GM18873 (cell line): Measurements from ENCODE around the gene TCF7.

Experiments used
- ATAC-seq: cut with Tn5 transposase; IDR thresholded peaks from one replicate; pipeline ENCODE4 v1.9.1; 2021; ENCODE audit warnings: mild to moderate bottlenecking, moderate library complexity, moderate number of reproducible peaks; ENCODE audit not compliant: unreplicated experiment, low FRiP score

Gene TCF7

GRCh38 chr5:134128648-134128995, 14.1 kb downstream of the TCF7 start:
- ATAC-seq = no peak

DNA sequence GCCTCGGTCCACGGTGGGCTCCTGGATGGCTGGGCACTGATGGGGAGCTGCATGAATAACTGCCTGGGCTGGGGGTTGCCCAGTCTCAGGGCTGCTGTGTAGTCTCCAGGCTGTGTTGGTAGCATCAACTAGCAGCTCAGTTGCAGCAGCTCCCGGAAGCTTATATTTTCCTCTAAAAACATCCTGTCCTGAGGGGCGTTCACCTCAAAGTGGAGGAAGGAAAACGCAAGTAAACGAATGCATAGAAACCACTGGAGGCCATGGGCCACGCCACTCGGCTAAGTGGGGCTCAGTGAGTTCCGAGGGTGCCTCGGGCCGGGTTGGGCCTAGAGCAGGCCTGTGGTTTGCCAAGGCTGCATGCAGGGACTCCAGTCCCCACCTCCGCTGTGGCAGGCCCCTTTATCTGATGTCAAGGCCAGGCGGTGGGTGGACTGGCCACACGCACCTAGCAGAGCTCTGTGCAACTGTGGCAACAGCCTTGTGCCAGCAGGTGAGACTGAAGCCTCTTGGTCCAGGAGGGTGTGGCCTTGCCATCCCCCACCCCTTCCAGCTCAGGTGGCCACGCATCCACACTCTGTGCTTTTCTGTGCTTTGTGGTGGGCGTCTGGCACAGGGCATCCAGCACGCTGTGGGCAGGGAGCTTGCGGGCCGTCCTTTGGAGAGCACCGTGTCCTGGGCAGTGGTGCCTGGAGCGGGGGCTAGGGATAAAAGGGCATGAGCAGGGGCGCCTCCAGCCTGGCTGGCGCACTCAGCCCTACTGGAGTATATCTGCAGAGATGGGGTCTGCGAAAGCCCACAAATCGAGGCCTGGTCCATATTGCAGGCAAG, 15.1 kb downstream of the TCF7 start:
- ATAC-seq = no peak

- ATAC-seq = no peak
These were observed 15.9 kb downstream of the TCF7 start for GRCh38 chr5:134130239-134130945.

GRCh38 chr5:134131165-134131564, 16.7 kb downstream of the TCF7 start:
- ATAC-seq = no peak

DNA sequence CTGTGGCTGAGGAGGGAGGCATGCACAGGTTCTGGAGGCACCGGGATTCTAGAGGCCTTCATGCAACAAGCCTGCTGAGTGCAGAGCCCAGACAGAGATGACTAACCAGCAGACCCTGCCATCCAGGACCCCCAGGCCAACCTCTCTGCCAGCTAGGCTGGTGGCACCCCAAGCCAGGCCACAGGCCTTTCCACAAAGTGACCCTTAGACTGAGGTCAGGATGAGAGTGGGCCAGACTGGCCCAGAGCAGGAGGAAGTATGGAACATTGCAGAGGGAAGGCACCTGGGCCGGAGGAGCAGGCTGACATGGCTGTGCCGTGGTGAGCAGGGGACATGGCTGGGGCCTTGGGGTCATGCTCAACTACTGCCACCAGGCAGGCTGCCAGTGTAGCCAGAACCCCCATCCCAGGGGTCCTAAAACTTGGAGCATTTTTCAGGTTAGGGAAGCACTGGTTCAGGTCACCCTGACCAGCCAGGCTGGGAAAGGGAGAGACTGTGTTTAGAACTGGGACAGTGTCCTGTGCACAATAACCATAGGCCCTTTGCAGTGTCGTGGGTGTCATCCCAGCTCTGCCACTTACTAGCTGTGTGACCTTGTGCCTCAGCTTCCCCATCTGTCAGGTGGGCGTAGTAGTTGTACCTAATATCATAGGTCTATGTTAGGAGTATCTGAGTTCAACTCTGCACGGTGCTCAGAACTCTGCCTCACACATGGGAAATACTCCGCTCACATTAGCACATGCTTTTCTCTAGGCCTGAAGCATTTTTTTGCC, 17.3 kb downstream of the TCF7 start:
- ATAC-seq = no peak

GRCh38 chr5:134132372-134133187, 18.1 kb downstream of the TCF7 start:
- peak; percentile 51 for ATAC-seq

DNA sequence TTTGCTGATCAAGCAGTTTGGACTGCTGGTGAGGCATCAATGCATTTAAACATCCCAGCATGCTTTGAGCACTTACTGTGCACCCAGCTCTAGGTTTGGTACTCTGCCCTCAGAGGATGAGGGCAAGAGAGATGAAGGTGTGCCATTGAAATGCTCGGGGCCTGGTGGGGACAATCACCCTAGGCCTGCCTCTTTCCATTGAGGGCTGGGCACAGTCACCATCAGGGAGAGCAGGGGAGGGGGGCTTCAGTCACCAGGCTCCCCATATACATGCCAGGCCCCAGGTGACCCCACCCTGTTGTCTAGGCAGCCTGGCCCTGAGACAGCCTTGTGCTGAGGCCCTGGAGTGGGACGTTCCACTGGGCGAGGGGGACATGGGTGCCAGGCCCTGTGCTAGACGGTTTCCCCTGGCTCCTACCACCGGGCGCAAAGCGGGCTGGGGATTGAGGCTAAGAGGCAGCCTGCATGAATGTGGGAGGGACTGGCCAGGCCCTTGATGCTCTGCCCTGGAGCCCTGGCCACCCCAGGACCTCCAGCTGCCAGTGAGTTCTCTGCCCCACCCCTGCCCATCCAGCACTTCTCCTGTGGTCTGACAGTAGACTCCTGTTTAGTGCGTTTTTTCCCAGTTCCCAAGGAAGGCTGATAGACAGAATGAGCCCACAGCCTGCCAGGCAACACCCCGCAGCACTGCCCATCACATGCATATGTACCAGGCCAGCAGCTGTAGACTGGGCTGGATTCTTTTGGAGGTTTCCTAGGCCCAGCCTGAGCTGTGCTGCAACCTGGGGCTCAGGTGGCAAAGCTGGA, 18.9 kb downstream of the TCF7 start:
- no peak for ATAC-seq

GRCh38 chr5:134133995-134134541, 19.6 kb downstream of the TCF7 start:
- no peak for ATAC-seq

- ATAC-seq = no peak
These were observed 20.7 kb downstream of the TCF7 start for GRCh38 chr5:134135091-134135655.

GRCh38 chr5:134136221-134136631, 21.7 kb downstream of the TCF7 start:
- no peak for ATAC-seq

DNA sequence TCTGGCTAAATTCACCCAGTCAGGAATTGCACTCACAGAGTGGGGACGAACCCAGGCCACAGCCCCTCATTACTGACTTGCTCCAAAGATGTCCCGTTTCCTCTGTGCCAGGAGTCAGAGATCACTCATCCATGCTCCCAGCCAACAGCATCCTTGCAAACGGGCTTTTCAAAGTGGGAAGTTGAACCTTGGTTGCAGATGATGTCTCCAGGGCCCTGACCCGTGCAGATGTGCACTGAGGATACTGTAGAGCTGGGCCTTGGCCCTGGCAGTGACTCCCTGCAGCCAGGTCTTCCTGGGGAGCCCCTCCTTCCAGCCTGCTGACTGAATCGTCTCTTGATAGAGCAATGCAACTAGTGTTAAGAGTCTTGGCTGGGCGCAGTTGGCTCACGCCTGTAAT, 22.3 kb downstream of the TCF7 start:
- ATAC-seq = no peak

- ATAC-seq = peak; percentile 59
These were observed 24.2 kb downstream of the TCF7 start for GRCh38 chr5:134138416-134139376.

- no peak for ATAC-seq
These were observed 24.9 kb downstream of the TCF7 start for GRCh38 chr5:134139377-134139851.

GRCh38 chr5:134139891-134140469, 25.5 kb downstream of the TCF7 start:
- no peak for ATAC-seq

GRCh38 chr5:134140530-134141201, 26.2 kb downstream of the TCF7 start:
- ATAC-seq = no peak

- no peak for ATAC-seq
These were observed 27.0 kb downstream of the TCF7 start for GRCh38 chr5:134141331-134142050.
